ENCODE results near the gene SLC6A18.

GRCh38 chr5:1231354-1231905 is 6.2 kb downstream of the SLC6A18 start:
- TF ChIP-seq CTCF (IDR thresholded peaks at IDR 0.05; ENCODE audit: low read depth, low read length) (no peak), EZH2phosphoT487 (IDR thresholded peaks at IDR 0.05; ENCODE audit: low read depth) (no peak)

Measured in OCI-LY3 (cell line).